ENCODE data around the gene STIM2. TPM values are rescaled to one million over a fixed set of nuclear protein-coding genes. Genes with fewer than 3 reads are reported as not detected.

Gene STIM2
- 12.9 and 17.6 TPM in 2 replicates for total RNA-seq

GRCh38 chr4:26860157-26860921, at the start of gene STIM2:
Gene STIM2, plus strand, starts transcription at chr4:26860841.

Measured in smooth muscle cell of bladder (primary cell).